ENCODE results near the gene FBXO42.

DNA sequence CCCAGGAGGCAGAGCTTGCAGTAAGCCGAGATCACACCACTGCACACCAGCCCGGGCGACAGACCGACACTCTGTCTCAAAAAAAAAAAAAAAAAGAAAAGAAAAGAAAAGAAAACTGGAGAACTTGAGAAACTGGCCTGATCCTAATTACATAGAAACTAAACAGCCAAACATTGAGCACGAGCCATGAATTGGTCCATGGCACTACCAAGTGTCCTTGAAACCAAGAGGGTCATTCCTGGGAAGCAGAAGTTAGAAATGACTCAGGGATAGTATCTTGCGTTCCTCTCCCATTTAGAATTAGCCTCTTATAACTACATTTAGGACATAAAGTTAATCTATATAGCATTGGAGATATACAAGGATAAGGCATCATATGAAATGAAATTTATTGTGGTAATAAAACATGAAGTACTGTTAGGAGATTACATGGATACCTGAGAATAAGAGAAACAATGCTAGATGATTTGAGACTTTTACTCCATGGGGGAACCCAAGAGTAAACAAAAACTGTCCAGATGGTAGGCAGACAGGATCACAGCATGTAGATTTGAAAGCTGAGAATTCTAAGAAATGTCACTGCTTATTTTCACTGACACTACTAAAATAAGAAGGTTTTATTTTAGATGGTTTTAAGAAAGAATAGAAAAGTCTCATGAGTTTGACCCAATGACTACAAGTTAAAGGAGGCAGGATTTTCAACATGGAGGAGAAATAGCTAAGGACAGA is 75.8 kb downstream of the FBXO42 start:
- TF ChIP-seq, protein P1, sequence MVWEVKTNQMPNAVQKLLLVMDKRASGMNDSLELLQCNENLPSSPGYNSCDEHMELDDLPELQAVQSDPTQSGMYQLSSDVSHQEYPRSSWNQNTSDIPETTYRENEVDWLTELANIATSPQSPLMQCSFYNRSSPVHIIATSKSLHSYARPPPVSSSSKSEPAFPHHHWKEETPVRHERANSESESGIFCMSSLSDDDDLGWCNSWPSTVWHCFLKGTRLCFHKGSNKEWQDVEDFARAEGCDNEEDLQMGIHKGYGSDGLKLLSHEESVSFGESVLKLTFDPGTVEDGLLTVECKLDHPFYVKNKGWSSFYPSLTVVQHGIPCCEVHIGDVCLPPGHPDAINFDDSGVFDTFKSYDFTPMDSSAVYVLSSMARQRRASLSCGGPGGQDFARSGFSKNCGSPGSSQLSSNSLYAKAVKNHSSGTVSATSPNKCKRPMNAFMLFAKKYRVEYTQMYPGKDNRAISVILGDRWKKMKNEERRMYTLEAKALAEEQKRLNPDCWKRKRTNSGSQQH (CRISPR knock-in tag; IDR thresholded peaks at IDR 0.05; ENCODE audit: low read depth): no peak
- no peak for TF ChIP-seq NCOA5 (CRISPR knock-in tag; IDR thresholded peaks at IDR 0.05)
- no peak for TF ChIP-seq KLF6 (CRISPR knock-in tag; IDR thresholded peaks at IDR 0.05)
- no peak for TF ChIP-seq ZNF747 (CRISPR knock-in tag; IDR thresholded peaks at IDR 0.05; ENCODE audit: borderline replicate concordance)
- TF ChIP-seq, protein P2, sequence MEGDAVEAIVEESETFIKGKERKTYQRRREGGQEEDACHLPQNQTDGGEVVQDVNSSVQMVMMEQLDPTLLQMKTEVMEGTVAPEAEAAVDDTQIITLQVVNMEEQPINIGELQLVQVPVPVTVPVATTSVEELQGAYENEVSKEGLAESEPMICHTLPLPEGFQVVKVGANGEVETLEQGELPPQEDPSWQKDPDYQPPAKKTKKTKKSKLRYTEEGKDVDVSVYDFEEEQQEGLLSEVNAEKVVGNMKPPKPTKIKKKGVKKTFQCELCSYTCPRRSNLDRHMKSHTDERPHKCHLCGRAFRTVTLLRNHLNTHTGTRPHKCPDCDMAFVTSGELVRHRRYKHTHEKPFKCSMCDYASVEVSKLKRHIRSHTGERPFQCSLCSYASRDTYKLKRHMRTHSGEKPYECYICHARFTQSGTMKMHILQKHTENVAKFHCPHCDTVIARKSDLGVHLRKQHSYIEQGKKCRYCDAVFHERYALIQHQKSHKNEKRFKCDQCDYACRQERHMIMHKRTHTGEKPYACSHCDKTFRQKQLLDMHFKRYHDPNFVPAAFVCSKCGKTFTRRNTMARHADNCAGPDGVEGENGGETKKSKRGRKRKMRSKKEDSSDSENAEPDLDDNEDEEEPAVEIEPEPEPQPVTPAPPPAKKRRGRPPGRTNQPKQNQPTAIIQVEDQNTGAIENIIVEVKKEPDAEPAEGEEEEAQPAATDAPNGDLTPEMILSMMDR (CRISPR knock-in tag; IDR thresholded peaks at IDR 0.05): no peak
- no peak for TF ChIP-seq NFIC (IDR thresholded peaks at IDR 0.05; ENCODE audit: low read length)
- no peak for TF ChIP-seq EP300 (IDR thresholded peaks at IDR 0.05; ENCODE audit: low read depth in 2 of 2, low read length in 2 of 2)
- TF ChIP-seq EP300 (CRISPR knock-in tag; IDR thresholded peaks at IDR 0.05; ENCODE audit: borderline replicate concordance): no peak
- no peak for TF ChIP-seq SP1 (IDR thresholded peaks at IDR 0.05)
- TF ChIP-seq SP1 (CRISPR knock-in tag; IDR thresholded peaks at IDR 0.05): no peak
- no peak for TF ChIP-seq CREB1 (IDR thresholded peaks at IDR 0.05)
- no peak for TF ChIP-seq CREB1 (CRISPR knock-in tag; IDR thresholded peaks at IDR 0.05)
- TF ChIP-seq TCF7L2 (IDR thresholded peaks at IDR 0.05; ENCODE audit: low read depth, low read length): no peak
- no peak for TF ChIP-seq JUND (CRISPR knock-in tag; IDR thresholded peaks at IDR 0.05)
- TF ChIP-seq MAFK (conservative IDR thresholded peaks at IDR 0.05 in 1 of 2, IDR thresholded peaks at IDR 0.05 in 1 of 2; ENCODE audit: low read length in 2 of 2): no peak
- TF ChIP-seq ZSCAN20 (CRISPR knock-in tag; IDR thresholded peaks at IDR 0.05; ENCODE audit: borderline replicate concordance): no peak
